SJSA1 (cell line): ENCODE data around the gene CYP46A1. TPM values are rescaled to one million over a fixed set of nuclear protein-coding genes. Genes with fewer than 3 reads are reported as not detected.

Experiments
- DNase-seq, 2 experiments: peaks; one replicate each; pipeline ENCODE4 v3.0.0-alpha.2; 2015 to 2020; ENCODE audit warnings: low spot score in 2 of 2, low read depth in 1 of 2
- H3K27ac ChIP-seq: fragments of 250-450 bp; sonication (Bioruptor Pico); 2 replicates; pipeline ENCODE4 v1.5.1; 2020; ENCODE audit warnings: mild to moderate bottlenecking, moderate library complexity
- H3K27me3 ChIP-seq: fragments of 250-450 bp; sonication (Bioruptor Pico); replicated peaks from 2 replicates; pipeline ENCODE4 v1.5.1; 2020; ENCODE audit warnings: mild to moderate bottlenecking, moderate library complexity
- H3K36me3 ChIP-seq: fragments of 250-450 bp; sonication (Bioruptor Pico); 2 replicates; pipeline ENCODE4 v1.5.1; 2020; ENCODE audit warnings: mild to moderate bottlenecking
- H3K4me1 ChIP-seq: fragments of 250-450 bp; sonication (Bioruptor Pico); replicated peaks from 2 replicates; pipeline ENCODE4 v1.6.1; 2021; ENCODE audit warnings: mild to moderate bottlenecking
- H3K4me3 ChIP-seq: fragments of 250-450 bp; sonication (Bioruptor Pico); 2 replicates; pipeline ENCODE4 v1.5.1; 2020; ENCODE audit warnings: mild to moderate bottlenecking
- H3K9me3 ChIP-seq: fragments of 250-450 bp; sonication (Bioruptor Pico); replicated peaks from 2 replicates; pipeline ENCODE4 v1.5.1; 2020; ENCODE audit warnings: mild to moderate bottlenecking
- total RNA-seq: library from RNA; depleted of rRNA; stranded (reverse); fragments of >200 nt; shearing (Covaris generic); gene quantifications from 2 replicates; pipeline ENCODE4 v1.2.3, GENCODE V29; 2014

The CYP46A1 gene
- total RNA-seq, 1 experiment from 2014 or later, result 0.21 TPM

- H3K4me1 ChIP-seq, result peaks cover 74% of the 10 kb centered on the region
- no peak overlapping the region for H3K4me3 ChIP-seq
- H3K27ac ChIP-seq, result peak overlapping the region; percentile 46; the same call in 1 of the 2 replicates
- H3K36me3 ChIP-seq, result 0 out of 2 replicates have a peak, but pooled peaks cover 4% of the 10 kb centered on the region
- no peak for DNase-seq
- H3K9me3 ChIP-seq, result no peaks in the 10 kb centered on the region
- H3K27me3 ChIP-seq, result no peaks in the 10 kb centered on the region
Measured at GRCh38 chr14:99733211-99733539, 49.1 kb downstream of the CYP46A1 start.

DNA sequence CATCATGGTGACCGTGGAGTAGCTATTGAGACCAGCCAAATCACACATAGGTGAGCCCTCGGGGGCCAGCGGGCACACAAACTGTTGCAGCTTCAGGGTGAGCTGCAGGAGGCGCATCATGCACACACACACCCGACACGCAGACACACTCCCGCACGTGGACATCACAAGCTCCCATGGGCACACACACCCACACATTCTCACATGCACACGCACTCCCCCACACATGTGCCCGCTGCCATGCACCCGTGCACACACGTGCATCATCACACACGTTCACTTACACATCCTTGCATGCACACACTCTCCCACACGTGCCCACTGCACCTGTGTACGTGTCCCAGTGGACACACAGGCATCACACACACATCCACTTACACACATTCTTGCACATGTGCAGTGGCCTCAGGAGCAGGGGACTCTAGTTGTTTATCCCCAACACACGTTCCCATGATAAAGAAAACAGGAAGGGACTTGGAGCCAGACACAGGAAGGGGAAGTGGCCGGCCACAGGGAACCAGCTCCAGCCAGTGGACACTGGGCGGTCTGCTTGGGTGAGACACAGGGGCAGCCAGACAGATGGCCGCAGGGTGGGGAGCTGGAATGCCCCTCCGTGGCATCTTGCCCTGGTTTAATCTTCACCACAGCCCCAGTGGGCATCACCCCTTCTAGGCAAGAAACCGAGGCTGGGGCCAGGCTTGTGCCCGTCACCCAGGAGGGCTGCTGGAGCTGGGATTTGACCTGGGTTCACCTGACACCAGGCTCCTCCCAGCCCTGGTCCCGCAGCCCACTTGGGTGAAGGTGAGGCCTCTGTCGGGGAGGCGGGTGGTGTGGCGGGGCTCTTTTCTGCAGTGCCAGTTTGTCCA is 49.7 kb downstream of the CYP46A1 start:
- DNase-seq, result peak in 1 of 2 experiments; percentile 51
- Histone ChIP-seq H3K9me3 (no peaks in the 10 kb centered on the region), H3K27ac (peak overlapping the region; percentile 55; the same call in 1 of the 2 replicates), H3K4me3 (no peak overlapping the region), H3K27me3 (no peaks in the 10 kb centered on the region), H3K4me1 (peaks cover 80% of the 10 kb centered on the region), H3K36me3 (0 out of 2 replicates have a peak, but pooled peaks cover 4% of the 10 kb centered on the region)

GRCh38 chr14:99734406-99735051 is 50.4 kb downstream of the CYP46A1 start:
- no peaks in the 10 kb centered on the region for H3K9me3 ChIP-seq
- H3K27me3 ChIP-seq, result no peaks in the 10 kb centered on the region
- H3K4me1 ChIP-seq, result peaks cover 87% of the 10 kb centered on the region
- H3K4me3 ChIP-seq, result no peak overlapping the region
- no peak for DNase-seq
- H3K27ac ChIP-seq, result peak overlapping the region; percentile 55; the same call in 1 of the 2 replicates
- 0 out of 2 replicates have a peak, but pooled peaks cover 4% of the 10 kb centered on the region for H3K36me3 ChIP-seq

DNA sequence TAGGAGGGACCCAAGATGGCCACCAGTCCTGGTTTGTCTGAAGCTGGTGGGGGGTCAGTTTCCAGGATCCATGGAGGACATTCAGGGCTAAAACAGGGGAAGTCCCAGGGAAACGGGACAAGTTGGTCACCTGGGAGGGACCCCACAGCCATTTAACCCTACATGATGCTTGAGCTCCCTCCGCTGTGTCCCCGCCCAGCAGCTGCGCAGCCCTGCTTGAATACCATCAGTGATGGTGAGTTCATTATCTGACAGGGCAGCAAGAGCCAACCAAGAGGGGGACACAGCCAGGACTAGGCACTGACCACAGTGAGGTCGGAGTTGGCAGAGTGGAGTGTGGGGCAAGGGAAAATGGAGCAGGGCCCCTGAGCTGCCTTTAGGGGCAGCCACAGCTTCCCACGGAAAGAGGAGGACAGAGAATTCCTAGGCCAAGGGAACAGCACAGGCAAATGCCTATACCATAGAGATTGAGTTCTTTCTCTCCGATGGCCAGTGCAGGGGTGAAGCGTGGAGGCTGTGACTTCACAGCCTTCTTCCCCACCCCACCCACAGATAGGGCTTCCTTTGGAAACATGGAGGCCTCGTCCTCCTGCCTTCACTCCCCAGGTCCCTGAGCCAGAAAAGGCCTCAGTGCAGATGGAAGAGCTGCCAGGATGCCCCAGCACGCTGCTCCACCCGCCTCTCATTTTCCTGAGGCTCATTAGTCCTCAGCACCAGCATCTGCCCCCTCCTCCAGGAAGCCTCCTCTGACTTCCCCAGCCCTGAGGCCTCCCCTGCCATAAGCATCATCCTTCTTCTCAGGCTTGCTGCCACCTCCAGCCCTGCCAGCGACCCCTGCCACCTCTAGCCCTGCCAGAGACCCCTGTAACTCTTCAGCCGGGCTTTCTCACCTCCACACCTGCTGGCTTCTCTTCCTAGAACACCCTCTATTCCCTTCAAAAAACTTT is 51.4 kb downstream of the CYP46A1 start:
- H3K4me3 ChIP-seq, result no peak overlapping the region
- H3K27ac ChIP-seq, result no peak overlapping the region
- no peak for DNase-seq
- peaks cover 79% of the 10 kb centered on the region for H3K4me1 ChIP-seq
- H3K9me3 ChIP-seq, result no peaks in the 10 kb centered on the region
- no peaks in the 10 kb centered on the region for H3K27me3 ChIP-seq
- no peaks in the 10 kb centered on the region for H3K36me3 ChIP-seq

DNA sequence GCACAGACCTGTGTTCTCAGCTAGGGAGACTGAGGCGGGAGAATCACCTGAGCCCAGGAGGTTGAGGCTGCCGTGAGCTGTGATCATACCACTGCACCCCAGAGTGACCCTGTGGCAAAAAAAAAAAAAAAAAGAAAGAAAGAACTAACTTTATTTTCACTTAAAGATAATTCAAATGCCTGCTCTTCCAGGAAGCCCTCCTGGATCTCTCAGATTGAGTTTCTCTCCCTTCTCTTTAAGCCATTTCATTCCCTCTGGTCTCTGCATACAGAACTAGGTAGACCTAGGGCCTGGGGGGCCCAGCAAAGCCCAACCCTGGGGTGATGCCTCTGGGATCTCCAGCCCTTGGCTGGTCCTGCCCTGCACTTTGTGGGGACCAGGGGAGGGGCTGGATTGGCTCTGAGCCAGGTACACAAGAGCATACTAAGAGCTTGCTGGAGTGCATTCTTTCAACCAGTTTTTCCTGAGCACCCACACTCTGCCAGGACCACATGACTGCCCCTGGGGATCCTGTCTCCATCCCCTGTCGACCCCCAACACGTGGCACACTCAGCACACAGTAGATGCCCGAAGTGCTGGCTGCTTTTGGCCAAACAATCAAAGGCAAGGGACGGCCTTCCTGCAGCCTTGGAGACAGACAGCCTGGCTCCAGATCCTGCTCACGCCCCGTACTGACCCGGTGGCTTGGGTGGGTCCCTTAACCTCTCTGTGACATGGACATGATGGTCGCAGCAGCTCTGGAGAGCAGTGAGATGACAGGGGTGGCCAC is 52.7 kb downstream of the CYP46A1 start:
- peaks cover 66% of the 10 kb centered on the region for H3K4me1 ChIP-seq
- DNase-seq, result peak; percentile 64 to 71
- H3K4me3 ChIP-seq, result peak overlapping the region; percentile 58
- H3K27ac ChIP-seq, result peak overlapping the region; percentile 35
- H3K9me3 ChIP-seq, result no peaks in the 10 kb centered on the region
- H3K36me3 ChIP-seq, result 0 out of 2 replicates have a peak, but pooled peaks cover 5% of the 10 kb centered on the region
- no peaks in the 10 kb centered on the region for H3K27me3 ChIP-seq

- Histone ChIP-seq H3K4me3 (peak overlapping the region; percentile 58), H3K36me3 (peaks cover 5% of the 10 kb centered on the region; the same call in 1 of the 2 replicates), H3K4me1 (peaks cover 59% of the 10 kb centered on the region), H3K27me3 (no peaks in the 10 kb centered on the region), H3K9me3 (no peaks in the 10 kb centered on the region), H3K27ac (peak overlapping the region; percentile 35)
- peak; percentile 68 to 82 for DNase-seq
Measured at GRCh38 chr14:99737451-99737951, 53.4 kb downstream of the CYP46A1 start.

DNA sequence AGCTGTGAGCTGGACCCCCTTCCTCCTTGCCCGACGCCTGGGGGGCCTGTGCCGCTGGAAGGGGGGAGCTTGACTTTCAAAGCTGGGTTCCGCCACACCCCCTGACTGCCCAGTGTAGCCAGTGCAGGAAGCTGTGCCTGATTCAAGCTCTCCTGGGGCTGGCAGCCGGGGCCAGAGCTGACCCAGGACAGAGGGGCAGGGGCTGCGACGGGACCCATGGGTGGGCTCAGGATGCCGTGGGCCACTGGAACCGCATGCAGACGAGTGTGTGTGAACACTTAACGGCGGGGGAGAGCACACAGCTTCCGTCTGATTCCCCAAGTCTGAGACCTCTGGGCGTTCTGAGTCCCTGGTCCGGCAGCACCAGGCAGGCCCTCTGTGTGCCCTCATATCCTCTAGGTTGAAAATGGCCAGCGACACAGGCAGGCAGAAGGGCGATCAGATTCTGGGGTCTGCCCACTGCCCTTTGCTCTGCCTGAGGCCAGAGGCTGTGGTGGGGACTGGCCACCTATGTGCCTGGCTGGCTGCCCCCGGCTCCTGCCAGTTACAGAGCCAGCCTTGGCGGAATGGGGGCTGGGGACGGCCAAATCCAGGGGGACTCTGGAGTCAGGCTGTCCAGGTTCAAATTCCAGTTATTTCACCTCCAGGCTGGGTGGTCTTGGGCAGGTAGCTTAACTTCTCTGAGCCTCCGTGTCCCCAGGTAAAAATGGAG is 54.0 kb downstream of the CYP46A1 start:
- H3K9me3 ChIP-seq, result no peaks in the 10 kb centered on the region
- H3K4me1 ChIP-seq, result peaks cover 56% of the 10 kb centered on the region
- H3K27ac ChIP-seq, result peak overlapping the region; percentile 35
- H3K4me3 ChIP-seq, result peak overlapping the region; percentile 58
- H3K36me3 ChIP-seq, result peaks cover 8% of the 10 kb centered on the region; the same call in 1 of the 2 replicates
- no peak for DNase-seq
- H3K27me3 ChIP-seq, result no peaks in the 10 kb centered on the region

GRCh38 chr14:99740411-99740810 is 56.3 kb downstream of the CYP46A1 start:
- H3K4me1 ChIP-seq, result peaks cover 63% of the 10 kb centered on the region
- H3K36me3 ChIP-seq, result peaks cover 10% of the 10 kb centered on the region; the same call in 1 of the 2 replicates
- no peak overlapping the region for H3K27ac ChIP-seq
- no peaks in the 10 kb centered on the region for H3K27me3 ChIP-seq
- H3K4me3 ChIP-seq, result no peak overlapping the region
- DNase-seq, result no peak
- H3K9me3 ChIP-seq, result no peaks in the 10 kb centered on the region

DNA sequence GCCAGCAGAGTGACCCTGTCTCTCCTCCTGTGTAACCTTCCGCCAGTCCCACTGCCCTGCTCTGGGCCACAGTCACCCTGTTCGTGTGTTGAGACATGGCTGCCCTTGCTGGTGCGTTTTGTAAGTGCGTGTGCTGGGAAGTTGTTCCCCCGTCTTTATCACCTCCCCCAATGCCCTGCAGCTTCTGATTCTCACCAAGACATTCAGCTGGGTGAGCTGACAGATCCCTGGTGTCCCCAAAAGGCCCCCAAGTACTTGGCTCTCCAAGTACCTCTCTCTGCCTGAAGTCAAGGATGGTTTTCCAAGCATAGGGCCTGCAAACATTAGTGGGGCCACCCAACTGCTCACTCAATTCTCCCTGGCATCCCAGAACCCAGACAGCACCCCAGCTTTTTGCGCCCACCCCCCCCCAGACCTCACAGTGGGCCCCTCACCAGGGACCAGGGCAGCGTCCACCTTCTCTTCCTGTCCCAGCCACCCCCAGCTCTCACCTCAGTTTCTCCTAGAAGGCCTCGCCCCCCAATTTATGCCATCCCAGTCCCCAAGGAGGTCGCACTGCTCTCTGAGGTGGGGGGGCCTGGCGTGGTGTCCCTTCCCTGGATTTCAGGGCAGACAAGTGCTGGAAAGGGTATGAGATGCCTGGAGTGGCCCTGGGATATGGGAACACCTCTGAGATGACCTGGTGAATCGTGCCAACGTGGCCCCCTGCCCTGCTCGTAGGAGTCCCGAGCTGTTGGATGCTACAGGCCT is 57.3 kb downstream of the CYP46A1 start:
- no peaks in the 10 kb centered on the region for H3K9me3 ChIP-seq
- no peak for DNase-seq
- H3K27ac ChIP-seq, result no peak overlapping the region
- H3K4me3 ChIP-seq, result no peak overlapping the region
- no peaks in the 10 kb centered on the region for H3K27me3 ChIP-seq
- H3K4me1 ChIP-seq, result peaks cover 68% of the 10 kb centered on the region
- H3K36me3 ChIP-seq, result peaks cover 10% of the 10 kb centered on the region; the same call in 1 of the 2 replicates

DNA sequence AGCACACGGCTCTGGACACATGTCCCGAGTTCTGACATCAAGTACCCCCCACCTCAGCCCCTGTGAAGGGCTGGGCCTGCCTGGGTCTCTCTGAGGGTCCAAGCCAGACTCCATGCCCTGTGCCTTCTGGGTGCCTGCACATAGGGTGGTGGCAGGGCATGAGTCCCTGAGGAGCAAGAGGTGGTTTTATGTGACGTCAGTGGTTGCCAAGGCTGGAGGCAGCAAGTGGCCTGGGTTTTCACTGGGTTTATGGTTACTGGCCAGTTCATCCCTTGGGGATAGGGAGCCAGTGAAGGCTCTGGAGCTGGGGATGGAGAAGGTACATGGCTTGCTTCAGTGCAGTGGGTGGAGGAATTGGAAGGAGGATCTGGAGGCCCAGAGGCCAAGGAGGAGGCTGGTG is 58.0 kb downstream of the CYP46A1 start:
- Histone ChIP-seq H3K9me3 (no peaks in the 10 kb centered on the region), H3K36me3 (peaks cover 10% of the 10 kb centered on the region; the same call in 1 of the 2 replicates), H3K4me1 (peaks cover 68% of the 10 kb centered on the region), H3K27ac (no peak overlapping the region), H3K27me3 (no peaks in the 10 kb centered on the region), H3K4me3 (no peak overlapping the region)
- DNase-seq, result no peak

- peaks cover 66% of the 10 kb centered on the region for H3K4me1 ChIP-seq
- peaks cover 10% of the 10 kb centered on the region; the same call in 1 of the 2 replicates for H3K36me3 ChIP-seq
- no peaks in the 10 kb centered on the region for H3K9me3 ChIP-seq
- H3K27me3 ChIP-seq, result no peaks in the 10 kb centered on the region
- DNase-seq, result no peak
- H3K4me3 ChIP-seq, result no peak overlapping the region
- no peak overlapping the region for H3K27ac ChIP-seq
Measured at GRCh38 chr14:99742509-99743487, 58.7 kb downstream of the CYP46A1 start.
